HepG2 (cell line): ENCODE results near the gene CARMIL3. TPM values are rescaled to one million over a fixed set of nuclear protein-coding genes. Genes with fewer than 3 reads are reported as not detected.

Source experiments
- AHR ChIP-seq: IDR thresholded peaks from 2 replicates; pipeline ENCODE4 v1.6.1; 2018; ENCODE audit warnings: missing genetic modification reagents, missing compliant biosample characterization
- HNRNPLL ChIP-seq: fragments of 200-400 bp; formaldehyde crosslinking; IDR thresholded peaks from 2 replicates; pipeline ENCODE4 v1.6.1; 2017; ENCODE audit warnings: mild to moderate bottlenecking, low read depth, low read length; ENCODE audit not compliant: poor library complexity, severe bottlenecking
- MAZ ChIP-seq, 2 experiments: sonication (generic) in 1 of 2; formaldehyde crosslinking in 1 of 2; IDR thresholded peaks; 2 replicates each; pipeline versions ENCODE4 v1.5.0 to v1.6.1; 2012 to 2020; ENCODE audit warnings: low read depth in 2 of 2, mild to moderate bottlenecking in 2 of 2, borderline replicate concordance in 1 of 2, improper control_type of control experiment in 1 of 2, low read length in 1 of 2, missing genetic modification reagents in 1 of 2, moderate library complexity in 1 of 2
- NR3C1 ChIP-seq: sonication (generic); formaldehyde crosslinking; IDR thresholded peaks from 2 replicates; pipeline ENCODE4 v1.4.0; 2020; ENCODE audit warnings: missing genetic modification reagents
- PITX1 ChIP-seq: sonication (generic); formaldehyde crosslinking; IDR thresholded peaks from 2 replicates; pipeline ENCODE4 v1.5.1; 2020; ENCODE audit warnings: mild to moderate bottlenecking, missing genetic modification reagents
- TBP ChIP-seq: sonication (generic); formaldehyde crosslinking; IDR thresholded peaks from 2 replicates; pipeline ENCODE4 v1.5.0; 2020; ENCODE audit warnings: missing genetic modification reagents
- THYN1 ChIP-seq: sonication (generic); formaldehyde crosslinking; IDR thresholded peaks from 2 replicates; pipeline ENCODE4 v1.8.1; 2023; ENCODE audit warnings: low read depth, mild to moderate bottlenecking, moderate library complexity, missing genetic modification reagents, borderline replicate concordance
- YEATS4 ChIP-seq: sonication (generic); formaldehyde crosslinking; IDR thresholded peaks from 2 replicates; pipeline ENCODE4 v1.4.0; 2020; ENCODE audit warnings: missing genetic modification reagents, borderline replicate concordance
- ZFYVE20 ChIP-seq: sonication (generic); formaldehyde crosslinking; IDR thresholded peaks from 2 replicates; pipeline ENCODE4 v1.8.0; 2023; ENCODE audit warnings: low read depth, mild to moderate bottlenecking, moderate library complexity, missing genetic modification reagents, borderline replicate concordance
- ZNF44 ChIP-seq: sonication (generic); formaldehyde crosslinking; IDR thresholded peaks from 2 replicates; pipeline ENCODE4 v1.5.1; 2020; ENCODE audit warnings: mild to moderate bottlenecking, missing genetic modification reagents
- ZNF484 ChIP-seq: sonication (generic); formaldehyde crosslinking; IDR thresholded peaks from 2 replicates; pipeline ENCODE4 v1.5.1; 2020; ENCODE audit warnings: mild to moderate bottlenecking, low read depth, missing genetic modification reagents, borderline replicate concordance
- ZNF782 ChIP-seq: sonication (generic); formaldehyde crosslinking; IDR thresholded peaks from 2 replicates; pipeline ENCODE4 v1.4.0; 2020; ENCODE audit warnings: missing genetic modification reagents, mild to moderate bottlenecking, borderline replicate concordance
- ZSCAN30 ChIP-seq: sonication (generic); formaldehyde crosslinking; IDR thresholded peaks from 2 replicates; pipeline ENCODE4 v1.5.0; 2020; ENCODE audit warnings: mild to moderate bottlenecking, missing genetic modification reagents
- polyA plus RNA-seq, 8 experiments: library from polyadenylated mRNA; depleted of rRNA in 3 of 8; stranded (reverse) in 7 of 8; unstranded in 1 of 8; fragments of >200 nt; fragmentation: Illumina TruSeq in 4 of 8; extraction: Trizol in 4 of 8; gene quantifications; 2 replicates each; pipeline versions ENCODE4 v1.2.1 to v1.2.3, GENCODE V29; 2011 to 2016; ENCODE audit warnings: low read depth in 4 of 8, missing spikeins in 1 of 8, mixed read lengths in 1 of 8; ENCODE audit not compliant: insufficient read depth in 1 of 8
- total RNA-seq, 5 experiments: library from RNA; depleted of rRNA; stranded (reverse); fragments of >200 nt; fragmentation: Illumina TruSeq; extraction: Trizol; gene quantifications; 2 replicates each; pipeline ENCODE4 v1.2.3, GENCODE V29; 2016; ENCODE audit warnings: low read depth in 1 of 5
- TF ChIP-seq, protein P1 (sequence below): sonication (generic); formaldehyde crosslinking; IDR thresholded peaks from 2 replicates; pipeline ENCODE4 v1.8.1; 2023; ENCODE audit warnings: mild to moderate bottlenecking, moderate library complexity, missing genetic modification reagents
- TF ChIP-seq, protein P2 (sequence below): sonication (generic); formaldehyde crosslinking; IDR thresholded peaks from 2 replicates; pipeline ENCODE4 v1.4.0; 2020; ENCODE audit warnings: missing genetic modification reagents, borderline replicate concordance
- TF ChIP-seq, protein P3 (sequence below): sonication (generic); formaldehyde crosslinking; IDR thresholded peaks from 2 replicates; pipeline ENCODE4 v1.4.0; 2020; ENCODE audit warnings: mild to moderate bottlenecking, missing genetic modification reagents

CARMIL3 gene
- total and polyA plus RNA-seq, 2 of the 13 experiments (the other 11 are each of a cell fraction or from before 2014, with no cell fraction given) = 0.27 to 0.55 TPM

DNA sequence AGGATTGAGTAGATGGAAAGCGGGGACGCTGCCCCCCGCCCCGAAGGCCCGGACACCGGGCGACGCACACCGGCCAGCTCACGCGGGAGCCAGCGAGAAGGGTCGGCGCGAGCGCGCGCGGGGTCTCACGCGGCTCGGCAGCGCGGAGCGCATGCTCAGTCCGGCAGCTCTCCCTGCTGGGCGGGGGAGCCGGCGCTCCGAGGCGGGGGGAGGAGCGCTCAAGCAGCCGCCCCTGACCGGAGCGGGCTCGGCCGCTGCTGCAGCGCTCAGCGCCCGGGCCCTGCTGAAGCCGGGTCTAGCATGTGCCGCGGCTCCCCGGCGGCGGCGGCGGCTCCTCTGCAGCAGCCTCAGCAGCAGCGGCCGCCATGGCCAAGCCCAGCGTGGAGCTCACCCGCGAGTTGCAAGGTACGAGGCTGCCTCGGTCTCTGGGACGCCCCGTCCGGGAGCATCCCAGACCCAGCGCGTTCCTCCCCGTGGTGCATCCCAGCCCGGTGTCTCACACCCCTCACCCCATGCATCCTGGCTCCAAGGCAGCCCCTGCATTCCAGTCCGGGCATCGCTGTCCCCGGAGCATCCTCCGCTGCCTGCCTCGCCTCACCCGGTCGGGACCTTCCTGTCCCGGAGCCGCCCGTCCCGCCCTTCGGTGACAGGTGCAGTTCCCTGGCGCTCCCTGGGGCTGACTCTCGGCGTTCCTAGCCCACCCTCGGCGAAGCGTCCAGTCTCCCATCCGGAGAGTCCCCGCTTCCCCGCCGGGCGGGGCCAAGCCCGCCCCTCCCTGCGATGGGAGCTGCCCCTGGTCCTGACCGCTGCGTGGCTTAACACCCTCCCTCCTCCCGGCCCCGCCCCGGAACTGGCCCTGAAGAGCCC lies at the start of gene CARMIL3 (continued):
- TF ChIP-seq, protein P1, sequence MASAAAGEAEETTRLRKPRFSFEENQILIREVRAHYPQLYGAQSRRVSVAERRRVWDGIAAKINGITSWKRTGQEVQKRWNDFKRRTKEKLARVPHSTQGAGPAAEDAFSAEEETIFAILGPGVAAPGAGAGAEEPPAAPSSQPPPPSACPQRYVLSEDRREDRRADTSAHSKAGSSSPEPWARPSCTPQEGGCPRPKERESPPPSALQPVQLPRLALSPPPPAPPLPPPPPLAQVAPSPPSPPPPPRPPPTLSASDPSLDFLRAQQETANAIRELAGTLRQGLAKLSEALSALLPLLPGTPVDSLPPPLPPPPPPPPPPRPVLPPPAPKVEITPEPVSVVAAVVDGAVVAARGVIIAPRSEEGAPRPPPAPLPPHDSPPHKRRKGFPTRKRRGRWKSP (CRISPR knock-in tag) = no peak
- TF ChIP-seq HNRNPLL (peak; percentile 55), ZNF484 (CRISPR knock-in tag) (peak; percentile 68; the same call in 1 of the 2 replicates), THYN1 (CRISPR knock-in tag) (no peak), NR3C1 (CRISPR knock-in tag) (0 out of 2 replicates have a peak, but pooled peaks have one; percentile 50), AHR (CRISPR knock-in tag) (peak; percentile 75; the same call in 1 of the 2 replicates), MAZ (IDR thresholded peaks at IDR 0.05; ENCODE audit: borderline replicate concordance, low read depth, low read length) (peak; percentile 63), MAZ (CRISPR knock-in tag; IDR thresholded peaks at IDR 0.05; ENCODE audit: low read depth) (peak; percentile 93; the same call in 1 of the 2 replicates), ZNF44 (CRISPR knock-in tag) (no peak), PITX1 (CRISPR knock-in tag) (peak; percentile 65; the same call in 1 of the 2 replicates), YEATS4 (peak; percentile 18; the same call in 1 of the 2 replicates), ZNF782 (peak; percentile 59; the same call in 1 of the 2 replicates), TBP (CRISPR knock-in tag) (0 out of 2 replicates have a peak, but pooled peaks have one; percentile 74), ZSCAN30 (CRISPR knock-in tag) (no peak), ZFYVE20 (0 out of 2 replicates have a peak, but pooled peaks have one; percentile 75)
- TF ChIP-seq, protein P2, sequence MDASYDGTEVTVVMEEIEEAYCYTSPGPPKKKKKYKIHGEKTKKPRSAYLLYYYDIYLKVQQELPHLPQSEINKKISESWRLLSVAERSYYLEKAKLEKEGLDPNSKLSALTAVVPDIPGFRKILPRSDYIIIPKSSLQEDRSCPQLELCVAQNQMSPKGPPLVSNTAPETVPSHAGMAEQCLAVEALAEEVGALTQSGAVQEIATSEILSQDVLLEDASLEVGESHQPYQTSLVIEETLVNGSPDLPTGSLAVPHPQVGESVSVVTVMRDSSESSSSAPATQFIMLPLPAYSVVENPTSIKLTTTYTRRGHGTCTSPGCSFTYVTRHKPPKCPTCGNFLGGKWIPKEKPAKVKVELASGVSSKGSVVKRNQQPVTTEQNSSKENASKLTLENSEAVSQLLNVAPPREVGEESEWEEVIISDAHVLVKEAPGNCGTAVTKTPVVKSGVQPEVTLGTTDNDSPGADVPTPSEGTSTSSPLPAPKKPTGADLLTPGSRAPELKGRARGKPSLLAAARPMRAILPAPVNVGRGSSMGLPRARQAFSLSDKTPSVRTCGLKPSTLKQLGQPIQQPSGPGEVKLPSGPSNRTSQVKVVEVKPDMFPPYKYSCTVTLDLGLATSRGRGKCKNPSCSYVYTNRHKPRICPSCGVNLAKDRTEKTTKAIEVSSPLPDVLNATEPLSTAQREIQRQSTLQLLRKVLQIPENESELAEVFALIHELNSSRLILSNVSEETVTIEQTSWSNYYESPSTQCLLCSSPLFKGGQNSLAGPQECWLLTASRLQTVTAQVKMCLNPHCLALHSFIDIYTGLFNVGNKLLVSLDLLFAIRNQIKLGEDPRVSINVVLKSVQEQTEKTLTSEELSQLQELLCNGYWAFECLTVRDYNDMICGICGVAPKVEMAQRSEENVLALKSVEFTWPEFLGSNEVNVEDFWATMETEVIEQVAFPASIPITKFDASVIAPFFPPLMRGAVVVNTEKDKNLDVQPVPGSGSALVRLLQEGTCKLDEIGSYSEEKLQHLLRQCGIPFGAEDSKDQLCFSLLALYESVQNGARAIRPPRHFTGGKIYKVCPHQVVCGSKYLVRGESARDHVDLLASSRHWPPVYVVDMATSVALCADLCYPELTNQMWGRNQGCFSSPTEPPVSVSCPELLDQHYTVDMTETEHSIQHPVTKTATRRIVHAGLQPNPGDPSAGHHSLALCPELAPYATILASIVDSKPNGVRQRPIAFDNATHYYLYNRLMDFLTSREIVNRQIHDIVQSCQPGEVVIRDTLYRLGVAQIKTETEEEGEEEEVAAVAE (CRISPR knock-in tag) = peak; percentile 91
- TF ChIP-seq, protein P3, sequence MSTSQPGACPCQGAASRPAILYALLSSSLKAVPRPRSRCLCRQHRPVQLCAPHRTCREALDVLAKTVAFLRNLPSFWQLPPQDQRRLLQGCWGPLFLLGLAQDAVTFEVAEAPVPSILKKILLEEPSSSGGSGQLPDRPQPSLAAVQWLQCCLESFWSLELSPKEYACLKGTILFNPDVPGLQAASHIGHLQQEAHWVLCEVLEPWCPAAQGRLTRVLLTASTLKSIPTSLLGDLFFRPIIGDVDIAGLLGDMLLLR (CRISPR knock-in tag) = peak; percentile 16
